ENCODE results near the gene RTN1.

The RTN1 gene

GRCh38 chr14:59565087-59565486, 305.5 kb downstream of the RTN1 start:
- no peak for DNase-seq (ENCODE audit: low read depth in 2 of 2)

- DNase-seq (ENCODE audit: low read depth in 2 of 2) = no peak
Measured at GRCh38 chr14:59564366-59564765, 306.2 kb downstream of the RTN1 start.

DNA sequence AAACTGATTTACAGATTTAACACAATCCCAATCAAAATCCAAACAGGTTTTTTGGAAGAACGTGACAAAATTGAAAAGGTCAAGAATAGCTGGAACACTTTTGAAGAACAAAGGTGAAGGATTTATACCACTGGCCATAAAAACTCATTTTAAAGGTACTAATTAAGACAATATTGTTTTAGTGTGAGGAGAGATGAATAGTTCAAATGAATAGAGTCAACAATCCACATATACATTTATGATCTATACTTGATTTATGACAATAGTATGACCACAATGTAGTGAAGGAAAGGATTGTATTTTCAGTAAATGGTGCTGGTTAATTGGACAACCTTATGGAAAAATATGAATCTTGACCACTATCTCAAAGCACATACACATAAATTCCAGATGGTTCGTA, 323.3 kb downstream of the RTN1 start:
- no peak for DNase-seq (ENCODE audit: low read depth in 2 of 2)
